H1 (cell line): ENCODE results near the gene ANKRD9. TPM values are rescaled to one million over a fixed set of nuclear protein-coding genes. Genes with fewer than 3 reads are reported as not detected.

Experiments
- CTCF ChIA-PET: fragments of 300-600 bp; sonication (Branson Sonifier 250); formaldehyde crosslinking; loops from one replicate; lab custom pipeline; 2021; ENCODE audit not compliant: partially characterized antibody; lab: Charles Lee
- POLR2A ChIA-PET: fragments of 300-600 bp; sonication (Branson Sonifier 250); formaldehyde crosslinking; loops from one replicate; lab custom pipeline; 2021; ENCODE audit warnings: inconsistent platforms; ENCODE audit not compliant: partially characterized antibody; lab: Charles Lee
- DNase-seq, 2 experiments: peaks; one replicate each; pipeline versions ENCODE4 v3.0.0 to v3.0.0-alpha.2; 2010 to 2022; ENCODE audit warnings: low spot score in 2 of 2, low read depth in 1 of 2, mixed read lengths in 1 of 2
- FAIRE-seq: peaks from 2 replicates; lab custom pipeline; 2011; peaks lifted over from hg19 to GRCh38; lab: Jason Lieb, UNC
- H2AFZ ChIP-seq: 2 replicates; pipeline ENCODE4 v1.8.1; 2012; ENCODE audit warnings: low read length, inconsistent platforms
- H2AK5ac ChIP-seq: 2 replicates; pipeline ENCODE4 v1.6.1; 2013; ENCODE audit warnings: low read depth, low read length
- H2BK120ac ChIP-seq: replicated peaks from 2 replicates; pipeline ENCODE3; 2013; ENCODE audit warnings: low read depth, low read length, inconsistent platforms
- H2BK12ac ChIP-seq: 2 replicates; pipeline ENCODE4 v1.6.1; 2013; ENCODE audit warnings: low read depth, low read length
- H2BK15ac ChIP-seq: 2 replicates; pipeline ENCODE4 v1.6.1; 2013; ENCODE audit warnings: low read length
- H2BK20ac ChIP-seq: 2 replicates; pipeline ENCODE4 v1.6.1; 2013; ENCODE audit warnings: low read length
- H2BK5ac ChIP-seq: 2 replicates; pipeline ENCODE4 v1.6.1; 2013; ENCODE audit warnings: low read depth, low read length
- H3K14ac ChIP-seq: 2 replicates; pipeline ENCODE4 v1.6.1; 2013; ENCODE audit warnings: inconsistent platforms; ENCODE audit not compliant: insufficient read length
- H3K18ac ChIP-seq: 2 replicates; pipeline ENCODE4 v1.6.1; 2013; ENCODE audit warnings: low read length; ENCODE audit errors: extremely low read depth
- H3K23ac ChIP-seq: 2 replicates; pipeline ENCODE4 v1.6.1; 2013; ENCODE audit warnings: inconsistent platforms; ENCODE audit not compliant: insufficient read length
- H3K23me2 ChIP-seq: 2 replicates; pipeline ENCODE4 v1.6.1; 2013; ENCODE audit warnings: low read depth, low read length
- H3K27ac ChIP-seq: 2 replicates; pipeline ENCODE4 v1.6.1; 2011; ENCODE audit warnings: low read depth, low read length, inconsistent platforms
- H3K27me3 ChIP-seq, 4 experiments: replicated peaks in 1 of 4; 1 replicate in 1 of 4; 2 replicates in 3 of 4; pipeline versions ENCODE4 v1.6.1 to v1.8.1; 2011 to 2013; ENCODE audit warnings: low read length in 3 of 4, mild to moderate bottlenecking in 3 of 4, inconsistent platforms in 2 of 4, mixed read lengths in 2 of 4, moderate library complexity in 1 of 4; ENCODE audit not compliant: control insufficient read depth in 3 of 4, insufficient read depth in 3 of 4; ENCODE audit errors: extremely low read depth in 1 of 4
- H3K36me3 ChIP-seq, 4 experiments: 2 replicates each; pipeline versions ENCODE4 v1.6.1 to v1.8.1; 2011 to 2013; ENCODE audit warnings: mild to moderate bottlenecking in 4 of 4, low read length in 3 of 4, moderate library complexity in 2 of 4, control low read depth in 1 of 4, inconsistent platforms in 1 of 4; ENCODE audit not compliant: insufficient read depth in 4 of 4, control insufficient read depth in 2 of 4
- H3K4ac ChIP-seq: replicated peaks from 2 replicates; pipeline ENCODE3; 2013; ENCODE audit warnings: low read length, low read depth, mixed read lengths, inconsistent platforms; ENCODE audit not compliant: insufficient read length
- H3K4me1 ChIP-seq, 4 experiments: replicated peaks in 1 of 4; 1 replicate in 1 of 4; 2 replicates in 3 of 4; pipeline versions ENCODE4 v1.6.1 to v1.8.1; 2011 to 2013; ENCODE audit warnings: low read length in 3 of 4, inconsistent platforms in 2 of 4, mixed read lengths in 1 of 4; ENCODE audit not compliant: insufficient read depth in 4 of 4, control insufficient read depth in 3 of 4
- H3K4me2 ChIP-seq, 2 experiments: 2 replicates each; pipeline versions ENCODE4 v1.6.1 to v1.8.1; 2011 to 2013; ENCODE audit warnings: low read depth in 2 of 2, low read length in 2 of 2, control low read depth in 1 of 2, inconsistent platforms in 1 of 2, mild to moderate bottlenecking in 1 of 2; ENCODE audit not compliant: insufficient read depth in 1 of 2
- H3K4me3 ChIP-seq, 4 experiments: fragments of 200-600, 300-600 bp in 1 of 4; sonication (generic), shearing (Covaris generic), sonication (Bioruptor Twin) in 1 of 4; 2 replicates each; pipeline versions ENCODE4 v1.5.1 to v1.8.1; 2011 to 2016; ENCODE audit warnings: low read length in 4 of 4, low read depth in 3 of 4, control low read depth in 2 of 4, inconsistent platforms in 2 of 4, mild to moderate bottlenecking in 2 of 4, mixed read lengths in 1 of 4, moderate library complexity in 1 of 4; ENCODE audit not compliant: insufficient read depth in 2 of 4; ENCODE audit errors: extremely low read depth in 1 of 4
- H3K56ac ChIP-seq: replicated peaks from 2 replicates; pipeline ENCODE3; 2013; ENCODE audit warnings: low read depth, mild to moderate bottlenecking, mixed read lengths, low read length, inconsistent platforms; ENCODE audit not compliant: insufficient read length
- H3K79me1 ChIP-seq: 2 replicates; pipeline ENCODE4 v1.6.1; 2013; ENCODE audit warnings: low read depth, low read length, control low read depth
- H3K79me2 ChIP-seq, 2 experiments: 2 replicates each; pipeline versions ENCODE4 v1.6.1 to v1.8.1; 2012 to 2013; ENCODE audit warnings: low read length in 2 of 2, mild to moderate bottlenecking in 2 of 2, inconsistent platforms in 1 of 2; ENCODE audit not compliant: insufficient read depth in 2 of 2, control insufficient read depth in 1 of 2
- H3K9ac ChIP-seq, 4 experiments: replicated peaks in 1 of 4; 1 replicate in 1 of 4; 2 replicates in 3 of 4; pipeline versions ENCODE4 v1.6.1 to v1.8.1; 2011 to 2013; ENCODE audit warnings: low read depth in 3 of 4, low read length in 3 of 4, control low read depth in 2 of 4, mild to moderate bottlenecking in 2 of 4, moderate library complexity in 2 of 4, inconsistent platforms in 1 of 4; ENCODE audit errors: extremely low read depth in 1 of 4
- H3K9me3 ChIP-seq, 2 experiments: 2 replicates each; pipeline versions ENCODE4 v1.6.1 to v1.8.1; 2012 to 2013; ENCODE audit warnings: mild to moderate bottlenecking in 2 of 2, moderate library complexity in 2 of 2, control low read depth in 1 of 2, inconsistent platforms in 1 of 2, low read depth in 1 of 2, low read length in 1 of 2, mixed read lengths in 1 of 2; ENCODE audit not compliant: insufficient read depth in 2 of 2
- H4K20me1 ChIP-seq, 2 experiments: replicated peaks in 1 of 2; 2 replicates each; pipeline versions ENCODE3 to v1.8.1; 2011 to 2013; ENCODE audit warnings: inconsistent platforms in 2 of 2, low read length in 2 of 2, mild to moderate bottlenecking in 1 of 2; ENCODE audit not compliant: insufficient read depth in 2 of 2, control insufficient read depth in 1 of 2
- H4K5ac ChIP-seq: 2 replicates; pipeline ENCODE4 v1.6.1; 2013; ENCODE audit warnings: low read length, low read depth, mixed read lengths, inconsistent platforms; ENCODE audit not compliant: insufficient read length
- H4K8ac ChIP-seq: 2 replicates; pipeline ENCODE4 v1.8.0; 2013; ENCODE audit warnings: mild to moderate bottlenecking, moderate library complexity, low read length, inconsistent platforms; ENCODE audit not compliant: insufficient read depth; ENCODE audit errors: extremely low read depth
- H4K91ac ChIP-seq: replicated peaks from 2 replicates; pipeline ENCODE3; 2013; ENCODE audit warnings: low read length, mixed read lengths, inconsistent platforms; ENCODE audit not compliant: insufficient read length
- CHD2 ChIP-seq: IDR thresholded peaks from 2 replicates; pipeline ENCODE4 v1.6.1; 2012; ENCODE audit warnings: low read length, improper control_type of control experiment
- MAFK ChIP-seq: IDR thresholded peaks from 2 replicates; pipeline ENCODE4 v1.6.1; 2012; ENCODE audit warnings: low read depth, mild to moderate bottlenecking, improper control_type of control experiment, low read length
- TCF12 ChIP-seq: IDR thresholded peaks from 2 replicates; pipeline ENCODE4 v1.6.1; 2011; ENCODE audit warnings: low read depth, mild to moderate bottlenecking, low read length
- WGBS, 2 experiments: shearing (Covaris generic) in 1 of 2; methylation state at CpG; one replicate each; pipeline versions ENCODE4 v1.1.6 to v1.1.7; 2013 to 2015; ENCODE audit warnings: low lambda C conversion rate in 2 of 2, mixed read lengths in 2 of 2, inconsistent platforms in 1 of 2, low coverage in 1 of 2, missing lambda C conversion rate in 1 of 2; ENCODE audit not compliant: insufficient replicate concordance in 2 of 2, insufficient coverage in 1 of 2, insufficient read length in 1 of 2; ENCODE audit errors: extremely low coverage in 1 of 2, missing lambda C conversion rate in 1 of 2; 5-methylcytosine and 5-hydroxymethylcytosine counted together
- polyA plus RNA-seq, 7 experiments: library from polyadenylated mRNA; depleted of rRNA in 3 of 7; stranded (reverse) in 5 of 7; unstranded in 2 of 7; fragments of >200 nt in 5 of 7; fragments of 200-250 nt in 2 of 7; gene quantifications; 1 replicate in 5 of 7; 2 replicates in 1 of 7; 4 replicates in 1 of 7; pipeline versions ENCODE4 v1.2.1 to v1.2.3, GENCODE V29; 2011 to 2013; ENCODE audit warnings: missing spikeins in 2 of 7, mixed read lengths in 2 of 7
- total RNA-seq: library from RNA; stranded (reverse); fragmentation: NEBNext Ultra II Directional; extraction: Animal tissue kit (Norgen Biotek cat#: 25700); gene quantifications from 2 replicates; pipeline ENCODE4 v1.2.1, GENCODE V29; 2021

ANKRD9 gene
- total and polyA plus RNA-seq, 2 of the 8 experiments (the other 6 are each of a cell fraction or from before 2014, with no cell fraction given): 37.0 to 41.8 TPM

- H3K9ac ChIP-seq: no peak overlapping the region
- H3K56ac ChIP-seq: no peak overlapping the region
- ChIA-PET POLR2A (no interaction called here), CTCF (interaction anchor here (1.6 to 1.9 kb wide), 2 partner anchors 19 to 41 kb away, joined by 6 to 12 read pairs; no protein-coding TSS in a partner anchor)
- no peaks in the 10 kb centered on the region for H3K23me2 ChIP-seq
- 100% methylated on average over 2 of the region's 2 CpGs; no CpG with 5 or more reads in 1 of the 2 experiments for WGBS, 2 experiments
- H3K4me3 ChIP-seq: no peak overlapping the region
- no peak overlapping the region for H3K4me2 ChIP-seq
- FAIRE-seq (no peak), DNase-seq (no peak)
- TF ChIP-seq CHD2: no peak
- TF ChIP-seq MAFK: no peak
- TF ChIP-seq TCF12: no peak
- no peaks in the 10 kb centered on the region for H3K4me1 ChIP-seq
- no peaks in the 10 kb centered on the region for H3K27me3 ChIP-seq
- H3K18ac ChIP-seq: no peak overlapping the region
- no peak overlapping the region for H3K27ac ChIP-seq
- no peak overlapping the region for H4K91ac ChIP-seq
- H3K36me3 ChIP-seq: no peaks in the 10 kb centered on the region
- no peak overlapping the region for H2BK20ac ChIP-seq
- no peaks in the 10 kb centered on the region for H3K79me2 ChIP-seq
- H4K20me1 ChIP-seq: peaks cover 0 to 3% of the 10 kb centered on the region in 2 experiments
- H4K5ac ChIP-seq: no peak overlapping the region
- H2BK15ac ChIP-seq: no peak overlapping the region
- H2BK5ac ChIP-seq: no peak overlapping the region
- no peak overlapping the region for H2BK120ac ChIP-seq
- H3K9me3 ChIP-seq: no peaks in the 10 kb centered on the region
- no peak overlapping the region for H3K14ac ChIP-seq
- no peak overlapping the region for H3K4ac ChIP-seq
- H3K23ac ChIP-seq: no peak overlapping the region
- no peak overlapping the region for H2AFZ ChIP-seq
- H4K8ac ChIP-seq: no peak overlapping the region
- no peak overlapping the region for H2AK5ac ChIP-seq
- H2BK12ac ChIP-seq: no peak overlapping the region
- no peaks in the 10 kb centered on the region for H3K79me1 ChIP-seq
Measured at GRCh38 chr14:102479107-102479506, 30.5 kb downstream of the ANKRD9 start.
